CD14-positive monocyte (primary cell): ENCODE measurements around the gene HNF1B. TPM values are rescaled to one million over a fixed set of nuclear protein-coding genes. Genes with fewer than 3 reads are reported as not detected.
A peak's percentile ranks its signal among the peaks of the same experiment; 100 is the strongest.

Source experiments
- DNase-seq, 3 donors: peaks; one replicate each; pipeline ENCODE4 v3.0.0-alpha.2; 2011 to 2022
- H2AFZ ChIP-seq: 2 replicates; pipeline ENCODE4 v1.6.0; 2012; ENCODE audit warnings: mild to moderate bottlenecking, low read depth, low read length, inconsistent platforms; ENCODE audit not compliant: insufficient read depth, poor library complexity, severe bottlenecking
- H3K27ac ChIP-seq, 2 donors: 1 replicate in 1 of 2; 2 replicates in 1 of 2; pipeline ENCODE4 v1.5.1; 2012 to 2013; ENCODE audit warnings: low read length in 2 of 2, control low read depth in 1 of 2, inconsistent platforms in 1 of 2, low read depth in 1 of 2, mild to moderate bottlenecking in 1 of 2
- H3K27me3 ChIP-seq, 2 donors: one replicate each; pipeline versions ENCODE4 v1.6.0 to v1.6.1; 2011 to 2013; ENCODE audit warnings: low read length in 2 of 2; ENCODE audit not compliant: control insufficient read depth in 2 of 2, insufficient read depth in 2 of 2
- H3K36me3 ChIP-seq, 2 donors: replicated peaks in 1 of 2; 1 replicate in 1 of 2; 2 replicates in 1 of 2; pipeline versions ENCODE4 v1.5.1 to v1.6.1; 2012 to 2013; ENCODE audit warnings: low read length in 2 of 2, control low read depth in 1 of 2, inconsistent platforms in 1 of 2, mild to moderate bottlenecking in 1 of 2; ENCODE audit not compliant: insufficient read depth in 2 of 2, control insufficient read depth in 1 of 2
- H3K4me1 ChIP-seq, 2 donors: 1 replicate in 1 of 2; 2 replicates in 1 of 2; pipeline versions ENCODE4 v1.5.1 to v1.6.1; 2012 to 2013; ENCODE audit warnings: low read length in 2 of 2, control low read depth in 1 of 2, inconsistent platforms in 1 of 2, mild to moderate bottlenecking in 1 of 2, moderate library complexity in 1 of 2; ENCODE audit not compliant: insufficient read depth in 2 of 2, control insufficient read depth in 1 of 2
- H3K4me2 ChIP-seq: replicated peaks from 2 replicates; pipeline ENCODE3; 2012; ENCODE audit warnings: low read length, moderate library complexity, mild to moderate bottlenecking; ENCODE audit not compliant: poor library complexity, severe bottlenecking; ENCODE audit errors: extremely low read depth
- H3K4me3 ChIP-seq, 3 experiments: fragments of 200-600 bp in 1 of 3; sonication (generic) in 1 of 3; replicated peaks in 1 of 3; 1 replicate in 2 of 3; 2 replicates in 1 of 3; pipeline ENCODE4 v1.5.1; 2011 to 2013; ENCODE audit warnings: low read length in 3 of 3, mild to moderate bottlenecking in 3 of 3, control low read depth in 2 of 3, low read depth in 2 of 3, inconsistent platforms in 1 of 3, moderate library complexity in 1 of 3
- H3K79me2 ChIP-seq: 2 replicates; pipeline ENCODE4 v1.6.0; 2012; ENCODE audit warnings: mild to moderate bottlenecking, control low read depth, inconsistent platforms, low read length, moderate library complexity; ENCODE audit not compliant: insufficient read depth
- H3K9ac ChIP-seq: 2 replicates; pipeline ENCODE4 v1.6.0; 2017; ENCODE audit warnings: low read length, mild to moderate bottlenecking; ENCODE audit not compliant: insufficient read depth, poor library complexity, severe bottlenecking
- H3K9me3 ChIP-seq, 2 donors: replicated peaks in 1 of 2; 1 replicate in 1 of 2; 2 replicates in 1 of 2; pipeline versions ENCODE4 v1.5.1 to v1.6.1; 2012 to 2013; ENCODE audit warnings: low read length in 2 of 2, control low read depth in 1 of 2; ENCODE audit not compliant: control insufficient read depth in 1 of 2, insufficient read depth in 1 of 2
- H4K20me1 ChIP-seq: 2 replicates; pipeline ENCODE4 v1.6.0; 2012; ENCODE audit warnings: mild to moderate bottlenecking, low read length, control low read depth, moderate library complexity; ENCODE audit not compliant: insufficient read depth
- H3K27ac Mint-ChIP-seq, 7 donors: one replicate each; pipeline ENCODE4 v1.8.0; 2020; ENCODE audit warnings: mild to moderate bottlenecking in 7 of 7, mixed read lengths in 7 of 7, moderate library complexity in 6 of 7, inconsistent platforms in 2 of 7
- H3K27me3 Mint-ChIP-seq, 3 donors: one replicate each; pipeline ENCODE4 v1.8.0; 2021 to 2022; ENCODE audit warnings: low read depth in 3 of 3, mild to moderate bottlenecking in 3 of 3, mixed read lengths in 3 of 3, moderate library complexity in 3 of 3, inconsistent platforms in 1 of 3
- H3K36me3 Mint-ChIP-seq, 2 donors: one replicate each; pipeline ENCODE4 v1.8.0; 2020; ENCODE audit warnings: mixed read lengths in 2 of 2, inconsistent platforms in 1 of 2, mild to moderate bottlenecking in 1 of 2
- H3K4me1 Mint-ChIP-seq: one replicate; pipeline ENCODE4 v1.8.0; 2020; ENCODE audit warnings: mild to moderate bottlenecking, mixed read lengths
- H3K4me3 Mint-ChIP-seq, 2 donors: one replicate each; pipeline ENCODE4 v1.8.0; 2020; ENCODE audit warnings: mild to moderate bottlenecking in 2 of 2, mixed read lengths in 2 of 2, moderate library complexity in 1 of 2
- H3K9me3 Mint-ChIP-seq, 7 donors: one replicate each; pipeline ENCODE4 v1.8.0; 2020 to 2022; ENCODE audit warnings: mixed read lengths in 7 of 7, mild to moderate bottlenecking in 6 of 7, moderate library complexity in 6 of 7, inconsistent platforms in 2 of 7
- WGBS: methylation state at CpG from one replicate; pipeline ENCODE4 v1.1.5; 2013; ENCODE audit warnings: missing lambda C conversion rate; ENCODE audit not compliant: insufficient coverage; 5-methylcytosine and 5-hydroxymethylcytosine counted together
- intact Hi-C, 2 donors: fragments of 100-400 bp; cut with micrococcal nuclease; formaldehyde crosslinking; loops; one replicate each; pipeline versions ENCODE4 v1.15.0 to v1.15.1; 2023
- polyA plus RNA-seq, 3 donors: library from polyadenylated mRNA; depleted of rRNA in 1 of 3; unstranded in 2 of 3; stranded (reverse) in 1 of 3; fragments of 300-500 nt in 2 of 3; fragments of >200 nt in 1 of 3; fragmentation: Illumina TruSeq in 2 of 3; gene quantifications; 1 replicate in 2 of 3; 2 replicates in 1 of 3; pipeline ENCODE4 v1.2.3, GENCODE V29; 2012 to 2021
- TF ChIP-seq, protein P1 (sequence below): fragments of 200-600 bp; IDR thresholded peaks from one replicate; pipeline ENCODE4 v1.8.0; 2022; ENCODE audit warnings: antibody characterized with exemption, mild to moderate bottlenecking

The HNF1B gene
- polyA plus RNA-seq, 3 donors = not detected

DNA sequence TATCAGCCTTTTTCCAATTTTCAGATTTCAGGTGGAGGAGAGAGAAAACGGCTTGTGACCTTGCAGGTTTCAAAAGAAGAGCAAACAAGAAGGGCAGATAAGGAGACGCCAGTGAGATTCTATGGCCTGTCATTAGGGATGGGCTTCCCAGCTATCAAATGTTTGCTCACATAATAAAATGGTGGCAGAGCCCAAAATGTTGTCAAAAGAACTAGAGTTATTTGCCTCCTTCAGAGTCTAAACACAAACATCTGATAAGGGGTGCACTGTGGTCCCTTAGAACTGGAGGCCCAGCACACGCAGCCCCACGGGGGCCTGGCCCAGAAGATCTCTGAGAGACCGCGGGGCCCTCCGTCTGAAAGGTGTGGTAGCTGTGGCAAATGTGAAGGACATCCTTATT is 55.5 kb downstream of the HNF1B start:
- no peaks in the 10 kb centered on the region for H3K9me3 ChIP-seq
- TF ChIP-seq, protein P1, sequence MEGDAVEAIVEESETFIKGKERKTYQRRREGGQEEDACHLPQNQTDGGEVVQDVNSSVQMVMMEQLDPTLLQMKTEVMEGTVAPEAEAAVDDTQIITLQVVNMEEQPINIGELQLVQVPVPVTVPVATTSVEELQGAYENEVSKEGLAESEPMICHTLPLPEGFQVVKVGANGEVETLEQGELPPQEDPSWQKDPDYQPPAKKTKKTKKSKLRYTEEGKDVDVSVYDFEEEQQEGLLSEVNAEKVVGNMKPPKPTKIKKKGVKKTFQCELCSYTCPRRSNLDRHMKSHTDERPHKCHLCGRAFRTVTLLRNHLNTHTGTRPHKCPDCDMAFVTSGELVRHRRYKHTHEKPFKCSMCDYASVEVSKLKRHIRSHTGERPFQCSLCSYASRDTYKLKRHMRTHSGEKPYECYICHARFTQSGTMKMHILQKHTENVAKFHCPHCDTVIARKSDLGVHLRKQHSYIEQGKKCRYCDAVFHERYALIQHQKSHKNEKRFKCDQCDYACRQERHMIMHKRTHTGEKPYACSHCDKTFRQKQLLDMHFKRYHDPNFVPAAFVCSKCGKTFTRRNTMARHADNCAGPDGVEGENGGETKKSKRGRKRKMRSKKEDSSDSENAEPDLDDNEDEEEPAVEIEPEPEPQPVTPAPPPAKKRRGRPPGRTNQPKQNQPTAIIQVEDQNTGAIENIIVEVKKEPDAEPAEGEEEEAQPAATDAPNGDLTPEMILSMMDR = no peak
- Mint-ChIP-seq H3K27ac (peak overlapping the region in 1 of 7 donors; percentile 22), H3K9me3 (no peaks in the 10 kb centered on the region), H3K4me3 (no peak overlapping the region), H3K4me1 (peaks cover under 1% of the 10 kb centered on the region), H3K27me3 (peaks cover 2 to 10% (median 3%) of the 10 kb centered on the region in 3 donors), H3K36me3 (no peaks in the 10 kb centered on the region)
- no peaks in the 10 kb centered on the region for H4K20me1 ChIP-seq
- intact Hi-C loops = no loop called here
- no peak overlapping the region for H3K27ac ChIP-seq
- no peak for DNase-seq
- H3K79me2 ChIP-seq = no peaks in the 10 kb centered on the region
- H3K4me2 ChIP-seq = no peak overlapping the region
- WGBS = 60% methylated on average over 1 of the region's 7 CpGs
- no peak overlapping the region for H3K4me3 ChIP-seq
- H2AFZ ChIP-seq = no peak overlapping the region
- H3K4me1 ChIP-seq = no peaks in the 10 kb centered on the region
- H3K9ac ChIP-seq = no peak overlapping the region
- no peaks in the 10 kb centered on the region for H3K36me3 ChIP-seq
- no peaks in the 10 kb centered on the region for H3K27me3 ChIP-seq

DNA sequence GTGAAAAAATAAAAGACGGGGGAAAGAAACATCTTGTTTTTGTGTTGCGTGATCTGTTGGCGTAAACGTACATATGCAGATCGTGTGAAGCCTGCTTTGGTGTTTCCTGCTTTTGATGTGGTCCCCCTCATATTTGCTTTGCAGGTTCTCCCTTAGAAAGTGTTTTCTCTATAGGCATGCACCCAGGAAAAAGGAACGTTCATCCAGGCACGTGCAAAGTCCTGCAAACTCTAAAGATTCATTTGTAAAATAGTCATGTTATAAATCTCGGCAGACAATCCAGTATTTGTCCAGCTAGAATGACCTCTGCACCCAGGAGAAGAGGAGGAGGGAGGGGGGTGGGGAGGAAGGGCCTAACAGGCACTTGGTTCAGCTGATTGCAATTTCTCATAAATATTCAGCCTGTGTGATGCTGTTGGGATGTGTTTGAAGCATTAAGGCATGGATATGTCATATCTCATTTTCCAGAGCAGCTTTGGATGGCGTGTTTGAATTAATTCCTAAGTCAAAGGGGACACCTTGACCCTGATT is 61.3 kb downstream of the HNF1B start:
- H2AFZ ChIP-seq = no peak overlapping the region
- no peaks in the 10 kb centered on the region for H3K4me1 ChIP-seq
- intact Hi-C loops = no loop called here
- no peak overlapping the region for H3K27ac Mint-ChIP-seq
- TF ChIP-seq, protein P1 = no peak
- H3K4me3 Mint-ChIP-seq = no peak overlapping the region
- H3K4me3 ChIP-seq = no peak overlapping the region
- 97% methylated on average over 5 of the region's 9 CpGs for WGBS
- H3K36me3 Mint-ChIP-seq = no peaks in the 10 kb centered on the region
- peaks cover 2 to 7% (median 3%) of the 10 kb centered on the region in 7 donors for H3K9me3 Mint-ChIP-seq
- no peaks in the 10 kb centered on the region for H3K36me3 ChIP-seq
- H3K4me2 ChIP-seq = no peak overlapping the region
- no peaks in the 10 kb centered on the region for H3K27me3 ChIP-seq
- H3K9me3 ChIP-seq = no peaks in the 10 kb centered on the region
- H3K9ac ChIP-seq = no peak overlapping the region
- no peak overlapping the region for H3K27ac ChIP-seq
- H3K79me2 ChIP-seq = no peaks in the 10 kb centered on the region
- H4K20me1 ChIP-seq = no peaks in the 10 kb centered on the region
- H3K27me3 Mint-ChIP-seq = peaks cover 0 to 3% (median under 1%) of the 10 kb centered on the region in 3 donors
- H3K4me1 Mint-ChIP-seq = no peaks in the 10 kb centered on the region
- DNase-seq = no peak
